GM12874 (cell line): Measurements from ENCODE around the gene STAM.

ENCODE experiments used
- CTCF ChIP-seq: IDR thresholded peaks from 2 replicates; pipeline ENCODE4 v1.5.1; 2011; ENCODE audit warnings: low read depth, mild to moderate bottlenecking, control low read depth, low read length, moderate library complexity; ENCODE audit not compliant: insufficient read depth

The STAM gene

GRCh38 chr10:17733620-17734019, 89.7 kb downstream of the STAM start:
- no peak for TF ChIP-seq CTCF

GRCh38 chr10:17734432-17735080, 90.6 kb downstream of the STAM start:
- TF ChIP-seq CTCF = no peak

GRCh38 chr10:17735166-17735941, 91.4 kb downstream of the STAM start:
- TF ChIP-seq CTCF = no peak

- no peak for TF ChIP-seq CTCF
Measured at GRCh38 chr10:17736223-17736622, 92.3 kb downstream of the STAM start.

- peak; percentile 36; the same call in 1 of the 2 replicates for TF ChIP-seq CTCF
Measured at GRCh38 chr10:17737027-17737965, 93.3 kb downstream of the STAM start.

- no peak for TF ChIP-seq CTCF
Measured at GRCh38 chr10:17740668-17741067, 96.7 kb downstream of the STAM start.

- TF ChIP-seq CTCF = peak; percentile 78
Measured at GRCh38 chr10:17742918-17743317, 99.0 kb downstream of the STAM start.
